SK-N-SH (cell line): ENCODE results near the gene SRD5A2. TPM values are rescaled to one million over a fixed set of nuclear protein-coding genes. Genes with fewer than 3 reads are reported as not detected.
A peak's percentile ranks its signal among the peaks of the same experiment; 100 is the strongest.

Experiments used
- CTCF ChIA-PET: fragments of 300-600, 350-600 bp; formaldehyde crosslinking; extraction: SDS; loops from one replicate; lab custom pipeline; 2021; lab: Yijun Ruan, JAX
- POLR2A ChIA-PET: fragments of 350-600 bp; sonication (Branson Sonifier 250); formaldehyde crosslinking; extraction: SDS; loops from one replicate; lab custom pipeline; 2020; ENCODE audit warnings: antibody characterized with exemption, inconsistent platforms; lab: Yijun Ruan, JAX
- DNase-seq: peaks from one replicate; pipeline ENCODE4 v3.0.0; 2012
- H2AFZ ChIP-seq: fragments of 200-600 bp; sonication (generic); 2 replicates; pipeline ENCODE4 v1.8.1; 2016; ENCODE audit warnings: antibody characterized with exemption, mild to moderate bottlenecking, low read depth
- H3F3A ChIP-seq: fragments of 200-600 bp; sonication (generic); replicated peaks from 2 replicates; pipeline ENCODE3; 2016; ENCODE audit warnings: antibody characterized with exemption, mild to moderate bottlenecking; ENCODE audit not compliant: insufficient read depth
- H3K27ac ChIP-seq, 2 experiments: fragments of 200-500 bp in 1 of 2; fragments of 200-600 bp in 1 of 2; sonication (Bioruptor generic) in 1 of 2; sonication (generic), shearing (Covaris generic) in 1 of 2; 2 replicates each; pipeline versions ENCODE4 v1.5.1 to v1.6.1; 2014 to 2016; ENCODE audit warnings: low read depth in 2 of 2, inconsistent platforms in 1 of 2, low read length in 1 of 2, mild to moderate bottlenecking in 1 of 2, mixed read lengths in 1 of 2
- H3K27me3 ChIP-seq: fragments of 200-600 bp; sonication (generic), shearing (Covaris generic); 2 replicates; pipeline ENCODE4 v1.6.1; 2016; ENCODE audit warnings: mixed run types; ENCODE audit not compliant: insufficient read depth
- H3K36me3 ChIP-seq, 2 experiments: fragments of 200-500 bp in 1 of 2; fragments of 200-600 bp in 1 of 2; sonication (Bioruptor generic) in 1 of 2; sonication (generic) in 1 of 2; replicated peaks in 1 of 2; 2 replicates each; pipeline versions ENCODE3 to v1.5.1; 2014 to 2016; ENCODE audit warnings: low read length in 1 of 2, mild to moderate bottlenecking in 1 of 2; ENCODE audit not compliant: insufficient read depth in 2 of 2, control insufficient read depth in 1 of 2
- H3K4me1 ChIP-seq, 2 experiments: fragments of 200-500 bp in 1 of 2; fragments of 200-600 bp in 1 of 2; sonication (Bioruptor generic) in 1 of 2; sonication (generic), shearing (Covaris generic) in 1 of 2; 2 replicates each; pipeline versions ENCODE4 v1.5.1 to v1.6.1; 2014 to 2016; ENCODE audit warnings: low read depth in 1 of 2, low read length in 1 of 2, mixed run types in 1 of 2; ENCODE audit not compliant: insufficient read depth in 2 of 2, control insufficient read depth in 1 of 2
- H3K4me2 ChIP-seq: fragments of 200-600 bp; sonication (generic), shearing (Covaris generic); 2 replicates; pipeline ENCODE4 v1.6.1; 2017; ENCODE audit warnings: mixed run types
- H3K4me3 ChIP-seq, 2 experiments: fragments of 200-500 bp in 1 of 2; fragments of 200-600 bp in 1 of 2; sonication (Bioruptor generic) in 1 of 2; sonication (generic), shearing (Covaris generic) in 1 of 2; 2 replicates each; pipeline versions ENCODE4 v1.5.1 to v1.8.1; 2014 to 2016; ENCODE audit warnings: low read depth in 2 of 2, inconsistent platforms in 1 of 2, low read length in 1 of 2, mild to moderate bottlenecking in 1 of 2, mixed read lengths in 1 of 2, moderate library complexity in 1 of 2
- H3K79me2 ChIP-seq: fragments of 200-600 bp; sonication (generic); 2 replicates; pipeline ENCODE4 v1.8.1; 2017; ENCODE audit warnings: mild to moderate bottlenecking; ENCODE audit not compliant: insufficient read depth
- H3K9ac ChIP-seq: fragments of 200-600 bp; sonication (generic); 2 replicates; pipeline ENCODE4 v1.6.1; 2017; ENCODE audit warnings: mixed run types
- H3K9me2 ChIP-seq: fragments of 200-600 bp; sonication (generic); 2 replicates; pipeline ENCODE4 v1.6.1; 2017; ENCODE audit warnings: mixed run types
- H3K9me3 ChIP-seq: fragments of 200-600 bp; sonication (generic); 2 replicates; pipeline ENCODE4 v1.6.1; 2017; ENCODE audit warnings: mixed run types, mild to moderate bottlenecking, moderate library complexity
- H4K20me1 ChIP-seq: fragments of 200-600 bp; sonication (generic); 2 replicates; pipeline ENCODE4 v1.6.1; 2017; ENCODE audit warnings: mild to moderate bottlenecking, mixed run types; ENCODE audit not compliant: insufficient read depth
- CHD2 ChIP-seq: fragments of 150-350 bp; IDR thresholded peaks from 2 replicates; pipeline ENCODE4 v1.6.1; 2018; ENCODE audit warnings: low read length; ENCODE audit not compliant: partially characterized antibody
- EP300 ChIP-seq, 2 experiments: IDR thresholded peaks; 2 replicates each; pipeline versions ENCODE4 v1.4.0 to v1.6.1; 2012; ENCODE audit warnings: borderline replicate concordance in 1 of 2, low read depth in 1 of 2, low read length in 1 of 2
- EZH2phosphoT487 ChIP-seq: fragments of 200-600 bp; sonication (generic); IDR thresholded peaks from 2 replicates; pipeline ENCODE4 v1.6.1; 2017; ENCODE audit warnings: low read depth, mixed run types, mild to moderate bottlenecking, antibody characterized with exemption, moderate library complexity, borderline replicate concordance
- FOSL2 ChIP-seq: IDR thresholded peaks from 2 replicates; pipeline ENCODE4 v1.4.0; 2012; ENCODE audit warnings: low read depth, mild to moderate bottlenecking, moderate library complexity, borderline replicate concordance
- FOXJ3 ChIP-seq: sonication (generic); formaldehyde crosslinking; IDR thresholded peaks from 2 replicates; pipeline ENCODE4 v1.5.1; 2020; ENCODE audit warnings: mild to moderate bottlenecking, missing genetic modification reagents
- IRF3 ChIP-seq: fragments of 150-350 bp; IDR thresholded peaks from 2 replicates; pipeline ENCODE4 v1.6.1; 2016; ENCODE audit warnings: mild to moderate bottlenecking, low read depth, low read length
- JUND ChIP-seq: IDR thresholded peaks from 2 replicates; pipeline ENCODE4 v1.4.0; 2012
- NFIC ChIP-seq: IDR thresholded peaks from 2 replicates; pipeline ENCODE4 v1.4.0; 2012; ENCODE audit warnings: borderline replicate concordance
- PBX3 ChIP-seq: IDR thresholded peaks from 2 replicates; pipeline ENCODE4; 2012
- RFX5 ChIP-seq: IDR thresholded peaks from 2 replicates; pipeline ENCODE4 v1.6.1; 2012; ENCODE audit warnings: mild to moderate bottlenecking, improper control_type of control experiment, low read length
- SMC3 ChIP-seq: IDR thresholded peaks from 2 replicates; pipeline ENCODE4 v1.6.1; 2012; ENCODE audit warnings: low read depth, low read length, improper control_type of control experiment
- TCF12 ChIP-seq: IDR thresholded peaks from 2 replicates; pipeline ENCODE4 v1.4.0; 2012
- TEAD4 ChIP-seq: IDR thresholded peaks from 2 replicates; pipeline ENCODE4 v1.4.0; 2012; ENCODE audit warnings: mild to moderate bottlenecking, borderline replicate concordance; ENCODE audit not compliant: insufficient read depth
- YY1 ChIP-seq: IDR thresholded peaks from 2 replicates; pipeline ENCODE4 v1.4.0; 2012; ENCODE audit warnings: low read depth, mild to moderate bottlenecking
- WGBS: methylation state at CpG from one replicate; pipeline ENCODE4 v1.1.6; 2017; ENCODE audit warnings: low lambda C conversion rate; 5-methylcytosine and 5-hydroxymethylcytosine counted together
- polyA plus RNA-seq, 3 experiments: library from polyadenylated mRNA; depleted of rRNA; stranded (reverse); fragments of >200 nt; gene quantifications; 2 replicates each; pipeline ENCODE4 v1.2.3, GENCODE V29; 2012
- TF ChIP-seq, protein P1 (sequence below): IDR thresholded peaks from 2 replicates; pipeline ENCODE4 v1.4.0; 2012; ENCODE audit warnings: low read depth, borderline replicate concordance

Gene SRD5A2
- polyA plus RNA-seq, 1 of the 3 experiments (the other 2 are of a cell fraction), result not detected

GRCh38 chr2:31483246-31483645, 97.5 kb downstream of the SRD5A2 start:
- Histone ChIP-seq H3K4me1 (no peaks in the 10 kb centered on the region), H3K27ac (no peak overlapping the region), H3K9me3 (no peaks in the 10 kb centered on the region), H3K4me2 (no peak overlapping the region), H2AFZ (no peak overlapping the region), H3K36me3 (no peaks in the 10 kb centered on the region), H3K4me3 (no peak overlapping the region), H3K9ac (no peak overlapping the region), H3K27me3 (no peaks in the 10 kb centered on the region)
- CTCF ChIA-PET, result interaction anchor here (1.1 kb wide), 1 partner anchor 9 kb away, joined by 4 read pairs; no protein-coding TSS in a partner anchor
- no peak for DNase-seq
- POLR2A ChIA-PET, result no interaction called here
- TF ChIP-seq IRF3, result no peak
- TF ChIP-seq YY1, result no peak
- no peak for TF ChIP-seq TEAD4
- TF ChIP-seq, all 33 proteins: peak for 0
- H3K79me2 ChIP-seq, result no peaks in the 10 kb centered on the region
- H3K9me2 ChIP-seq, result no peaks in the 10 kb centered on the region
- no peaks in the 10 kb centered on the region for H4K20me1 ChIP-seq
- WGBS, result 23% methylated on average over 2 of the region's 2 CpGs
- peaks cover 4% of the 10 kb centered on the region for H3F3A ChIP-seq

GRCh38 chr2:31476511-31477180, 104.1 kb downstream of the SRD5A2 start:
- peaks cover 0 to 6% of the 10 kb centered on the region in 2 experiments; a peak in 1 of 4 replicates for H3K4me1 ChIP-seq
- peaks cover 19% of the 10 kb centered on the region for H3F3A ChIP-seq
- peak overlapping the region; percentile 2; the same call in 1 of the 2 replicates for H3K9ac ChIP-seq
- H3K9me3 ChIP-seq, result no peaks in the 10 kb centered on the region
- H3K27ac ChIP-seq, result peak overlapping the region in 1 of 2 experiments; percentile 71; a peak in 2 of 4 replicates
- TF ChIP-seq TEAD4 (peak; percentile 77; the same call in 1 of the 2 replicates), RFX5 (no peak), JUND (peak; percentile 67), FOXJ3 (CRISPR knock-in tag) (no peak), NFIC (peak; percentile 78), FOSL2 (peak; percentile 39; the same call in 1 of the 2 replicates), SMC3 (no peak), EP300 (IDR thresholded peaks at IDR 0.05; ENCODE audit: borderline replicate concordance in 1 of 2, low read depth in 1 of 2, low read length in 1 of 2) (peak in 1 of 2 experiments; percentile 89; a peak in 2 of 4 replicates), YY1 (no peak), CHD2 (no peak), PBX3 (peak; percentile 89), EZH2phosphoT487 (no peak), TCF12 (peak; percentile 91)
- TF ChIP-seq, protein P1, sequence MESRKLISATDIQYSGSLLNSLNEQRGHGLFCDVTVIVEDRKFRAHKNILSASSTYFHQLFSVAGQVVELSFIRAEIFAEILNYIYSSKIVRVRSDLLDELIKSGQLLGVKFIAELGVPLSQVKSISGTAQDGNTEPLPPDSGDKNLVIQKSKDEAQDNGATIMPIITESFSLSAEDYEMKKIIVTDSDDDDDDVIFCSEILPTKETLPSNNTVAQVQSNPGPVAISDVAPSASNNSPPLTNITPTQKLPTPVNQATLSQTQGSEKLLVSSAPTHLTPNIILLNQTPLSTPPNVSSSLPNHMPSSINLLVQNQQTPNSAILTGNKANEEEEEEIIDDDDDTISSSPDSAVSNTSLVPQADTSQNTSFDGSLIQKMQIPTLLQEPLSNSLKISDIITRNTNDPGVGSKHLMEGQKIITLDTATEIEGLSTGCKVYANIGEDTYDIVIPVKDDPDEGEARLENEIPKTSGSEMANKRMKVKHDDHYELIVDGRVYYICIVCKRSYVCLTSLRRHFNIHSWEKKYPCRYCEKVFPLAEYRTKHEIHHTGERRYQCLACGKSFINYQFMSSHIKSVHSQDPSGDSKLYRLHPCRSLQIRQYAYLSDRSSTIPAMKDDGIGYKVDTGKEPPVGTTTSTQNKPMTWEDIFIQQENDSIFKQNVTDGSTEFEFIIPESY, result 0 out of 2 replicates have a peak, but pooled peaks have one; percentile 8
- DNase-seq, result no peak
- no peaks in the 10 kb centered on the region for H3K27me3 ChIP-seq
- 6% methylated on average over 2 of the region's 2 CpGs for WGBS
- H3K36me3 ChIP-seq, result no peaks in the 10 kb centered on the region
- no peaks in the 10 kb centered on the region for H4K20me1 ChIP-seq
- no peaks in the 10 kb centered on the region for H3K9me2 ChIP-seq
- peak overlapping the region; percentile 51 for H3K4me2 ChIP-seq
- no peak overlapping the region for H3K4me3 ChIP-seq
- no peaks in the 10 kb centered on the region for H3K79me2 ChIP-seq
- no peak overlapping the region for H2AFZ ChIP-seq
- ChIA-PET CTCF (interaction anchor here (0.5 kb wide), 1 partner anchor 1610 kb away, joined by 3 read pairs; no protein-coding TSS in a partner anchor), POLR2A (no interaction called here)
